Body of pancreas (tissue), 4 donors: Measurements from ENCODE around the gene COL6A2. TPM values are rescaled to one million over a fixed set of nuclear protein-coding genes. Genes with fewer than 3 reads are reported as not detected.
"Not testable (repeated sequence)": the region's sequence is repeated elsewhere in the genome, so short reads cannot be mapped to it uniquely, and the experiment has no call there.

Experiments used
- ATAC-seq: fragments of 150-250 bp; one replicate; pipeline ENCODE4 v1.9.1; 2016
- DNase-seq, 4 donors: peaks; one replicate each; pipeline ENCODE4 v3.0.0-alpha.2; 2019
- H3K27ac ChIP-seq, 4 donors: fragments of 200-600 bp; sonication (generic); 1 replicate in 3 of 4; 2 replicates in 1 of 4; pipeline versions ENCODE4 v1.5.1 to v1.6.1; 2016 to 2019; ENCODE audit warnings: mild to moderate bottlenecking in 1 of 4, mixed read lengths in 1 of 4, moderate library complexity in 1 of 4
- H3K27me3 ChIP-seq, 2 donors: fragments of 200-600 bp; sonication (generic); one replicate each; pipeline ENCODE4 v1.6.0; 2016; ENCODE audit warnings: mild to moderate bottlenecking in 1 of 2
- H3K36me3 ChIP-seq, 2 donors: fragments of 200-600 bp; sonication (generic); replicated peaks in 1 of 2; 2 replicates each; pipeline ENCODE4 v1.5.1; 2016; ENCODE audit warnings: low read depth in 2 of 2; ENCODE audit not compliant: insufficient read depth in 1 of 2
- H3K4me1 ChIP-seq: fragments of 200-600 bp; sonication (generic); one replicate; pipeline ENCODE4 v1.6.0; 2016
- H3K4me3 ChIP-seq, 2 donors: fragments of 200-600 bp; sonication (generic); 1 replicate in 1 of 2; 2 replicates in 1 of 2; pipeline ENCODE4 v1.5.1; 2016 to 2019
- H3K9me3 ChIP-seq, 3 donors: fragments of 200-600 bp; sonication (generic); 1 replicate in 2 of 3; 2 replicates in 1 of 3; pipeline ENCODE4 v1.5.1; 2016
- CTCF ChIP-seq, 7 experiments: fragments of 450-650 bp in 4 of 7; fragments of 200-600 bp in 3 of 7; sonication (generic) in 3 of 7; IDR thresholded peaks; one replicate each; pipeline ENCODE4 v1.5.1; 2016 to 2019; ENCODE audit warnings: antibody characterized with exemption in 7 of 7
- POLR2A ChIP-seq, 3 donors: fragments of 450-650 bp; IDR thresholded peaks; one replicate each; pipeline ENCODE4 v1.6.1; 2016; ENCODE audit warnings: antibody characterized with exemption in 3 of 3, mild to moderate bottlenecking in 2 of 3
- WGBS, 2 donors: methylation state at CpG; one replicate each; pipeline ENCODE4 v1.1.5; 2017; 5-methylcytosine and 5-hydroxymethylcytosine counted together
- intact Hi-C: fragments of 100-400 bp; cut with DNase I; formaldehyde crosslinking; loops from one replicate; pipeline ENCODE4 v1.15.1; 2023
- total RNA-seq, 2 donors: library from RNA; depleted of rRNA; stranded (reverse); fragments of >200 nt; gene quantifications; one replicate each; pipeline ENCODE4 v1.1.0, GENCODE V29; 2016

Gene COL6A2
- total RNA-seq, 2 donors from 2014 or later = 72.1 to 339 TPM

GRCh38 chr21:46069719-46070279, 28.1 kb upstream of the COL6A2 start:
- no peak for TF ChIP-seq CTCF (IDR thresholded peaks at IDR 0.05)
- ATAC-seq (no peak), DNase-seq (no peak)
- Histone ChIP-seq H3K9me3 (no peaks in the 10 kb centered on the region), H3K4me3 (no peak overlapping the region), H3K27ac (no peak overlapping the region), H3K4me1 (peaks cover 13% of the 10 kb centered on the region), H3K36me3 (no peaks in the 10 kb centered on the region), H3K27me3 (no peaks in the 10 kb centered on the region)
- intact Hi-C loops = no loop called here
- 67 to 76% methylated on average over 18 to 19 of the region's 21 CpGs for WGBS, 2 donors

GRCh38 chr21:46071082-46071481, 26.8 kb upstream of the COL6A2 start:
- DNase-seq (no peak), ATAC-seq (no peak)
- peaks cover 2% of the 10 kb centered on the region for H3K4me1 ChIP-seq
- 64 to 73% methylated on average over 13 of the region's 13 CpGs for WGBS, 2 donors
- H3K9me3 ChIP-seq = no peaks in the 10 kb centered on the region
- no peaks in the 10 kb centered on the region for H3K27me3 ChIP-seq
- intact Hi-C loops = no loop called here
- no peaks in the 10 kb centered on the region for H3K36me3 ChIP-seq
- no peak overlapping the region for H3K4me3 ChIP-seq
- no peak for TF ChIP-seq CTCF (IDR thresholded peaks at IDR 0.05)
- no peak for TF ChIP-seq POLR2A (IDR thresholded peaks at IDR 0.05)
- H3K27ac ChIP-seq = no peak overlapping the region

GRCh38 chr21:46076724-46077123, 21.2 kb upstream of the COL6A2 start:
- H3K27me3 ChIP-seq, H3K27ac ChIP-seq, intact Hi-C loops, H3K36me3 ChIP-seq, H3K9me3 ChIP-seq, H3K4me3 ChIP-seq, H3K4me1 ChIP-seq, ATAC-seq: not testable (repeated sequence)
- WGBS, 2 donors = 77 to 79% methylated on average over 8 of the region's 8 CpGs
- DNase-seq = peak in 1 of 4 donors; percentile 3

GRCh38 chr21:46077674-46078101, 20.2 kb upstream of the COL6A2 start:
- Histone ChIP-seq H3K36me3 (no peaks in the 10 kb centered on the region), H3K4me3 (no peak overlapping the region), H3K27ac (no peak overlapping the region), H3K9me3 (no peaks in the 10 kb centered on the region), H3K4me1 (no peaks in the 10 kb centered on the region), H3K27me3 (no peaks in the 10 kb centered on the region)
- 73 to 83% methylated on average over 18 to 19 of the region's 19 CpGs for WGBS, 2 donors
- no peak for ATAC-seq
- DNase-seq = peak in 1 of 4 donors; percentile 3
- intact Hi-C loops = no loop called here
- TF ChIP-seq POLR2A (IDR thresholded peaks at IDR 0.05) = no peak
- TF ChIP-seq CTCF (IDR thresholded peaks at IDR 0.05) = no peak

GRCh38 chr21:46078322-46078977, 19.5 kb upstream of the COL6A2 start:
- no peaks in the 10 kb centered on the region for H3K9me3 ChIP-seq
- H3K27me3 ChIP-seq = no peaks in the 10 kb centered on the region
- TF ChIP-seq CTCF (IDR thresholded peaks at IDR 0.05) (no peak), POLR2A (IDR thresholded peaks at IDR 0.05) (no peak)
- 55 to 60% methylated on average over 14 to 20 of the region's 23 CpGs for WGBS, 2 donors
- peak in 2 of 4 donors; percentile 7 to 9 for DNase-seq
- no peak for ATAC-seq
- no peaks in the 10 kb centered on the region for H3K36me3 ChIP-seq
- H3K27ac ChIP-seq = no peak overlapping the region
- H3K4me1 ChIP-seq = no peaks in the 10 kb centered on the region
- H3K4me3 ChIP-seq = no peak overlapping the region
- intact Hi-C loops = no loop called here
